Fibroblast of peridontal ligament (primary cell): ENCODE results near the gene TGM6.

Experiments used
- DNase-seq: peaks from one replicate; pipeline ENCODE4 v3.0.0-alpha.2; 2010; ENCODE audit errors: extremely low read depth

The TGM6 gene

GRCh38 chr20:2455771-2456497 is 75.2 kb downstream of the TGM6 start:
- DNase-seq: no peak

- no peak for DNase-seq
Measured at GRCh38 chr20:2458919-2459499, 78.3 kb downstream of the TGM6 start.

GRCh38 chr20:2459981-2460751 is 79.5 kb downstream of the TGM6 start:
- no peak for DNase-seq

GRCh38 chr20:2460752-2461424 is 80.2 kb downstream of the TGM6 start:
- no peak for DNase-seq

- no peak for DNase-seq
Measured at GRCh38 chr20:2462484-2462883, 81.8 kb downstream of the TGM6 start.

GRCh38 chr20:2463616-2464365 is 83.1 kb downstream of the TGM6 start:
- DNase-seq: no peak

- no peak for DNase-seq
Measured at GRCh38 chr20:2465100-2465499, 84.4 kb downstream of the TGM6 start.

GRCh38 chr20:2467412-2467811 is 86.7 kb downstream of the TGM6 start:
- no peak for DNase-seq

- DNase-seq: peak; percentile 30
Measured at GRCh38 chr20:2468581-2469407, 88.1 kb downstream of the TGM6 start.

GRCh38 chr20:2469991-2470422 is 89.3 kb downstream of the TGM6 start:
- DNase-seq: peak; percentile 47

GRCh38 chr20:2470423-2471193 is 89.9 kb downstream of the TGM6 start, which contains the start of gene SNRPB:
Gene SNRPB (minus strand): TSS chr20:2470789. CDS start chr20:2470690, 99 bp downstream.
- peak; percentile 99 for DNase-seq

GRCh38 chr20:2473516-2473915 is 92.8 kb downstream of the TGM6 start:
- peak; percentile 62 for DNase-seq

- DNase-seq: no peak
Measured at GRCh38 chr20:2475850-2476741, 95.4 kb downstream of the TGM6 start.

- no peak for DNase-seq
Measured at GRCh38 chr20:2476742-2477615, 96.3 kb downstream of the TGM6 start.

GRCh38 chr20:2480381-2480780 is 99.7 kb downstream of the TGM6 start:
- DNase-seq: no peak
